SK-N-SH (cell line): Measurements from ENCODE around the gene RPP14. TPM values are rescaled to one million over a fixed set of nuclear protein-coding genes. Genes with fewer than 3 reads are reported as not detected.
A peak's percentile ranks its signal among the peaks of the same experiment; 100 is the strongest.

Source experiments
- CTCF ChIA-PET: fragments of 300-600, 350-600 bp; formaldehyde crosslinking; extraction: SDS; loops from one replicate; lab custom pipeline; 2021; lab: Yijun Ruan, JAX
- POLR2A ChIA-PET: fragments of 350-600 bp; sonication (Branson Sonifier 250); formaldehyde crosslinking; extraction: SDS; loops from one replicate; lab custom pipeline; 2020; ENCODE audit warnings: antibody characterized with exemption, inconsistent platforms; lab: Yijun Ruan, JAX
- DNase-seq: peaks from one replicate; pipeline ENCODE4 v3.0.0; 2012
- H2AFZ ChIP-seq: fragments of 200-600 bp; sonication (generic); 2 replicates; pipeline ENCODE4 v1.8.1; 2016; ENCODE audit warnings: antibody characterized with exemption, mild to moderate bottlenecking, low read depth
- H3F3A ChIP-seq: fragments of 200-600 bp; sonication (generic); replicated peaks from 2 replicates; pipeline ENCODE3; 2016; ENCODE audit warnings: antibody characterized with exemption, mild to moderate bottlenecking; ENCODE audit not compliant: insufficient read depth
- H3K27ac ChIP-seq, 2 experiments: fragments of 200-500 bp in 1 of 2; fragments of 200-600 bp in 1 of 2; sonication (Bioruptor generic) in 1 of 2; sonication (generic), shearing (Covaris generic) in 1 of 2; 2 replicates each; pipeline versions ENCODE4 v1.5.1 to v1.6.1; 2014 to 2016; ENCODE audit warnings: low read depth in 2 of 2, inconsistent platforms in 1 of 2, low read length in 1 of 2, mild to moderate bottlenecking in 1 of 2, mixed read lengths in 1 of 2
- H3K27me3 ChIP-seq: fragments of 200-600 bp; sonication (generic), shearing (Covaris generic); 2 replicates; pipeline ENCODE4 v1.6.1; 2016; ENCODE audit warnings: mixed run types; ENCODE audit not compliant: insufficient read depth
- H3K36me3 ChIP-seq, 2 experiments: fragments of 200-500 bp in 1 of 2; fragments of 200-600 bp in 1 of 2; sonication (Bioruptor generic) in 1 of 2; sonication (generic) in 1 of 2; replicated peaks in 1 of 2; 2 replicates each; pipeline versions ENCODE3 to v1.5.1; 2014 to 2016; ENCODE audit warnings: low read length in 1 of 2, mild to moderate bottlenecking in 1 of 2; ENCODE audit not compliant: insufficient read depth in 2 of 2, control insufficient read depth in 1 of 2
- H3K4me1 ChIP-seq, 2 experiments: fragments of 200-500 bp in 1 of 2; fragments of 200-600 bp in 1 of 2; sonication (Bioruptor generic) in 1 of 2; sonication (generic), shearing (Covaris generic) in 1 of 2; 2 replicates each; pipeline versions ENCODE4 v1.5.1 to v1.6.1; 2014 to 2016; ENCODE audit warnings: low read depth in 1 of 2, low read length in 1 of 2, mixed run types in 1 of 2; ENCODE audit not compliant: insufficient read depth in 2 of 2, control insufficient read depth in 1 of 2
- H3K4me2 ChIP-seq: fragments of 200-600 bp; sonication (generic), shearing (Covaris generic); 2 replicates; pipeline ENCODE4 v1.6.1; 2017; ENCODE audit warnings: mixed run types
- H3K4me3 ChIP-seq, 2 experiments: fragments of 200-500 bp in 1 of 2; fragments of 200-600 bp in 1 of 2; sonication (Bioruptor generic) in 1 of 2; sonication (generic), shearing (Covaris generic) in 1 of 2; 2 replicates each; pipeline versions ENCODE4 v1.5.1 to v1.8.1; 2014 to 2016; ENCODE audit warnings: low read depth in 2 of 2, inconsistent platforms in 1 of 2, low read length in 1 of 2, mild to moderate bottlenecking in 1 of 2, mixed read lengths in 1 of 2, moderate library complexity in 1 of 2
- H3K79me2 ChIP-seq: fragments of 200-600 bp; sonication (generic); 2 replicates; pipeline ENCODE4 v1.8.1; 2017; ENCODE audit warnings: mild to moderate bottlenecking; ENCODE audit not compliant: insufficient read depth
- H3K9ac ChIP-seq: fragments of 200-600 bp; sonication (generic); 2 replicates; pipeline ENCODE4 v1.6.1; 2017; ENCODE audit warnings: mixed run types
- H3K9me2 ChIP-seq: fragments of 200-600 bp; sonication (generic); 2 replicates; pipeline ENCODE4 v1.6.1; 2017; ENCODE audit warnings: mixed run types
- H3K9me3 ChIP-seq: fragments of 200-600 bp; sonication (generic); 2 replicates; pipeline ENCODE4 v1.6.1; 2017; ENCODE audit warnings: mixed run types, mild to moderate bottlenecking, moderate library complexity
- H4K20me1 ChIP-seq: fragments of 200-600 bp; sonication (generic); 2 replicates; pipeline ENCODE4 v1.6.1; 2017; ENCODE audit warnings: mild to moderate bottlenecking, mixed run types; ENCODE audit not compliant: insufficient read depth
- CHD2 ChIP-seq: fragments of 150-350 bp; IDR thresholded peaks from 2 replicates; pipeline ENCODE4 v1.6.1; 2018; ENCODE audit warnings: low read length; ENCODE audit not compliant: partially characterized antibody
- CTCF ChIP-seq: fragments of 200-600 bp; sonication (generic); IDR thresholded peaks from 2 replicates; pipeline ENCODE4 v1.6.1; 2017; ENCODE audit warnings: antibody characterized with exemption, mild to moderate bottlenecking, moderate library complexity
- ELF1 ChIP-seq: IDR thresholded peaks from 2 replicates; pipeline ENCODE4 v1.4.0; 2012
- FOXJ3 ChIP-seq: sonication (generic); formaldehyde crosslinking; IDR thresholded peaks from 2 replicates; pipeline ENCODE4 v1.5.1; 2020; ENCODE audit warnings: mild to moderate bottlenecking, missing genetic modification reagents
- GATA2 ChIP-seq: sonication (generic); formaldehyde crosslinking; IDR thresholded peaks from 2 replicates; pipeline ENCODE4 v1.5.0; 2020; ENCODE audit warnings: mild to moderate bottlenecking, missing genetic modification reagents
- IRF3 ChIP-seq: fragments of 150-350 bp; IDR thresholded peaks from 2 replicates; pipeline ENCODE4 v1.6.1; 2016; ENCODE audit warnings: mild to moderate bottlenecking, low read depth, low read length
- JUND ChIP-seq: IDR thresholded peaks from 2 replicates; pipeline ENCODE4 v1.4.0; 2012
- MXI1 ChIP-seq: IDR thresholded peaks from 2 replicates; pipeline ENCODE4 v1.6.1; 2012; ENCODE audit warnings: mild to moderate bottlenecking, low read depth, low read length, improper control_type of control experiment
- NFIC ChIP-seq: IDR thresholded peaks from 2 replicates; pipeline ENCODE4 v1.4.0; 2012; ENCODE audit warnings: borderline replicate concordance
- NRF1 ChIP-seq: IDR thresholded peaks from 2 replicates; pipeline ENCODE4 v1.6.1; 2012; ENCODE audit warnings: low read depth, mild to moderate bottlenecking, low read length
- PBX3 ChIP-seq: IDR thresholded peaks from 2 replicates; pipeline ENCODE4; 2012
- POLR2AphosphoS5 ChIP-seq: IDR thresholded peaks from 2 replicates; pipeline ENCODE4 v1.6.1; 2012; ENCODE audit warnings: low read depth, low read length
- RAD21 ChIP-seq: IDR thresholded peaks from 2 replicates; pipeline ENCODE4 v1.6.1; 2012; ENCODE audit warnings: mild to moderate bottlenecking, low read length
- RFX5 ChIP-seq: IDR thresholded peaks from 2 replicates; pipeline ENCODE4 v1.6.1; 2012; ENCODE audit warnings: mild to moderate bottlenecking, improper control_type of control experiment, low read length
- TCF12 ChIP-seq: IDR thresholded peaks from 2 replicates; pipeline ENCODE4 v1.4.0; 2012
- TEAD4 ChIP-seq: IDR thresholded peaks from 2 replicates; pipeline ENCODE4 v1.4.0; 2012; ENCODE audit warnings: mild to moderate bottlenecking, borderline replicate concordance; ENCODE audit not compliant: insufficient read depth
- USF2 ChIP-seq: fragments of 150-350 bp; IDR thresholded peaks from 2 replicates; pipeline ENCODE4 v1.6.1; 2017; ENCODE audit warnings: antibody characterized with exemption, low read length, low read depth, borderline replicate concordance
- YY1 ChIP-seq: IDR thresholded peaks from 2 replicates; pipeline ENCODE4 v1.4.0; 2012; ENCODE audit warnings: low read depth, mild to moderate bottlenecking
- WGBS: methylation state at CpG from one replicate; pipeline ENCODE4 v1.1.6; 2017; ENCODE audit warnings: low lambda C conversion rate; 5-methylcytosine and 5-hydroxymethylcytosine counted together
- polyA plus RNA-seq, 3 experiments: library from polyadenylated mRNA; depleted of rRNA; stranded (reverse); fragments of >200 nt; gene quantifications; 2 replicates each; pipeline ENCODE4 v1.2.3, GENCODE V29; 2012

Gene RPP14
- polyA plus RNA-seq, 1 of the 3 experiments (the other 2 are of a cell fraction) = 8.3 TPM

- Histone ChIP-seq H3K27ac (peak overlapping the region in 1 of 2 experiments; percentile 21; a peak in 1 of 4 replicates), H3K27me3 (no peaks in the 10 kb centered on the region), H3K9ac (no peak overlapping the region), H3K9me3 (no peaks in the 10 kb centered on the region), H2AFZ (no peak overlapping the region), H4K20me1 (no peaks in the 10 kb centered on the region), H3K79me2 (peaks cover 19% of the 10 kb centered on the region; the same call in 1 of the 2 replicates), H3F3A (peaks cover under 1% of the 10 kb centered on the region), H3K36me3 (no peaks in the 10 kb centered on the region), H3K4me3 (no peak overlapping the region), H3K4me2 (no peak overlapping the region), H3K9me2 (no peaks in the 10 kb centered on the region), H3K4me1 (peaks cover 0 to under 1% of the 10 kb centered on the region in 2 experiments; a peak in 1 of 4 replicates)
- no peak for DNase-seq
- POLR2A ChIA-PET = no interaction called here
- WGBS = 97% methylated on average over 3 of the region's 3 CpGs
- CTCF ChIA-PET = interaction anchor here (0.6 to 1.9 kb wide), 4 partner anchors 74 to 228 kb away, joined by 3 read pairs; no protein-coding TSS in a partner anchor
- TF ChIP-seq YY1 = no peak
- TF ChIP-seq USF2 = no peak
- no peak for TF ChIP-seq POLR2AphosphoS5
- TF ChIP-seq CTCF = no peak
- no peak for TF ChIP-seq IRF3
- TF ChIP-seq PBX3 = no peak
- TF ChIP-seq FOXJ3 (CRISPR knock-in tag) = no peak
- TF ChIP-seq NFIC = no peak
- no peak for TF ChIP-seq RAD21
- TF ChIP-seq RFX5 = no peak
- TF ChIP-seq NRF1 = no peak
- TF ChIP-seq JUND = no peak
- TF ChIP-seq ELF1 = no peak
- no peak for TF ChIP-seq TEAD4
- no peak for TF ChIP-seq CHD2
- TF ChIP-seq MXI1 = no peak
- no peak for TF ChIP-seq TCF12
- TF ChIP-seq GATA2 (CRISPR knock-in tag) = no peak
Observed at GRCh38 chr3:58341376-58341775, 35.3 kb downstream of the RPP14 start.
